Naive B cell (primary cell): Measurements from ENCODE around the gene KCNS3. TPM values are rescaled to one million over a fixed set of nuclear protein-coding genes. Genes with fewer than 3 reads are reported as not detected.

Experiments used
- ATAC-seq, 2 donors: fragments of 150-1000 bp; cut with Tn5 transposase; 2 replicates each; pipeline ENCODE4 v1.10.0; 2021; ENCODE audit warnings: low read depth in 2 of 2, mild to moderate bottlenecking in 2 of 2, moderate library complexity in 2 of 2
- DNase-seq: peaks from one replicate; pipeline ENCODE4 v3.0.0; 2022
- H3K27ac Mint-ChIP-seq, 6 donors: one replicate each; pipeline ENCODE4 v1.8.0; 2020 to 2022; ENCODE audit warnings: mild to moderate bottlenecking in 6 of 6, mixed read lengths in 6 of 6, moderate library complexity in 5 of 6, inconsistent platforms in 2 of 6
- H3K27me3 Mint-ChIP-seq, 3 donors: one replicate each; pipeline ENCODE4 v1.8.0; 2021 to 2022; ENCODE audit warnings: mixed read lengths in 3 of 3, mild to moderate bottlenecking in 1 of 3
- H3K36me3 Mint-ChIP-seq, 2 donors: one replicate each; pipeline ENCODE4 v1.8.0; 2020 to 2022; ENCODE audit warnings: mixed read lengths in 2 of 2, inconsistent platforms in 1 of 2, mild to moderate bottlenecking in 1 of 2
- H3K4me1 Mint-ChIP-seq, 3 donors: one replicate each; pipeline ENCODE4 v1.8.0; 2020 to 2022; ENCODE audit warnings: mixed read lengths in 3 of 3, inconsistent platforms in 1 of 3, mild to moderate bottlenecking in 1 of 3, moderate library complexity in 1 of 3
- H3K4me3 Mint-ChIP-seq, 8 donors: one replicate each; pipeline ENCODE4 v1.8.0; 2020 to 2022; ENCODE audit warnings: mild to moderate bottlenecking in 8 of 8, mixed read lengths in 8 of 8, moderate library complexity in 8 of 8, inconsistent platforms in 2 of 8
- H3K9me3 Mint-ChIP-seq, 7 donors: one replicate each; pipeline ENCODE4 v1.8.0; 2020 to 2022; ENCODE audit warnings: mixed read lengths in 7 of 7, mild to moderate bottlenecking in 5 of 7, inconsistent platforms in 2 of 7, moderate library complexity in 1 of 7
- polyA plus RNA-seq, 6 donors: library from polyadenylated mRNA; unstranded; fragments of 300-500 nt; fragmentation: Illumina TruSeq; gene quantifications; one replicate each; pipeline ENCODE4 v1.2.3, GENCODE V29; 2021; ENCODE audit warnings: low read depth in 6 of 6

The KCNS3 gene
- polyA plus RNA-seq, 6 donors from 2014 or later = 0.24 to 0.49 TPM; not detected in 4

GRCh38 chr2:17934721-17935120, 56.3 kb downstream of the KCNS3 start:
- peaks cover 0 to 5% of the 10 kb centered on the region in 2 donors for H3K36me3 Mint-ChIP-seq
- no peaks in the 10 kb centered on the region for H3K4me1 Mint-ChIP-seq
- no peak for ATAC-seq
- no peak for DNase-seq
- H3K27ac Mint-ChIP-seq = peak overlapping the region in 1 of 6 donors; percentile 33
- H3K27me3 Mint-ChIP-seq = peaks cover 22 to 48% (median 29%) of the 10 kb centered on the region in 3 donors
- H3K4me3 Mint-ChIP-seq = no peak overlapping the region
- peaks cover 0 to 13% (median 8%) of the 10 kb centered on the region in 7 donors for H3K9me3 Mint-ChIP-seq

GRCh38 chr2:17935242-17935885, 56.9 kb downstream of the KCNS3 start:
- Mint-ChIP-seq H3K9me3 (peaks cover 0 to 13% (median 8%) of the 10 kb centered on the region in 7 donors), H3K27me3 (peaks cover 15 to 50% (median 33%) of the 10 kb centered on the region in 3 donors), H3K36me3 (peaks cover 0 to 5% of the 10 kb centered on the region in 2 donors), H3K27ac (peak overlapping the region in 1 of 6 donors; percentile 33), H3K4me3 (no peak overlapping the region), H3K4me1 (no peaks in the 10 kb centered on the region)
- no peak for ATAC-seq
- DNase-seq = no peak

GRCh38 chr2:17936599-17936998, 58.1 kb downstream of the KCNS3 start:
- Mint-ChIP-seq H3K4me1 (no peaks in the 10 kb centered on the region), H3K27me3 (peaks cover 18 to 48% (median 30%) of the 10 kb centered on the region in 3 donors), H3K27ac (peak overlapping the region in 1 of 6 donors; percentile 60), H3K4me3 (no peak overlapping the region), H3K36me3 (peaks cover 0 to 5% of the 10 kb centered on the region in 2 donors), H3K9me3 (peaks cover 0 to 13% (median 8%) of the 10 kb centered on the region in 7 donors)
- DNase-seq = no peak
- no peak for ATAC-seq

- Mint-ChIP-seq H3K27me3 (peaks cover 18 to 41% (median 32%) of the 10 kb centered on the region in 3 donors), H3K9me3 (peaks cover 0 to 13% (median 8%) of the 10 kb centered on the region in 7 donors), H3K4me1 (no peaks in the 10 kb centered on the region), H3K27ac (no peak overlapping the region), H3K36me3 (peaks cover 0 to 5% of the 10 kb centered on the region in 2 donors), H3K4me3 (no peak overlapping the region)
- no peak for ATAC-seq
- no peak for DNase-seq
These were observed 61.7 kb downstream of the KCNS3 start for GRCh38 chr2:17940091-17940630.

- peaks cover 0 to 2% of the 10 kb centered on the region in 2 donors for H3K36me3 Mint-ChIP-seq
- no peak overlapping the region for H3K4me3 Mint-ChIP-seq
- ATAC-seq = no peak
- no peaks in the 10 kb centered on the region for H3K4me1 Mint-ChIP-seq
- DNase-seq = no peak
- peak overlapping the region in 1 of 6 donors; percentile 31 for H3K27ac Mint-ChIP-seq
- peaks cover 0 to 9% (median 6%) of the 10 kb centered on the region in 7 donors for H3K9me3 Mint-ChIP-seq
- peaks cover 16 to 31% (median 28%) of the 10 kb centered on the region in 3 donors for H3K27me3 Mint-ChIP-seq
These were observed 65.0 kb downstream of the KCNS3 start for GRCh38 chr2:17943444-17943843.

- no peaks in the 10 kb centered on the region for H3K4me1 Mint-ChIP-seq
- no peak for ATAC-seq
- no peaks in the 10 kb centered on the region for H3K36me3 Mint-ChIP-seq
- no peak for DNase-seq
- H3K9me3 Mint-ChIP-seq = peaks cover 0 to 9% (median 0%) of the 10 kb centered on the region in 7 donors
- H3K27me3 Mint-ChIP-seq = peaks cover 19 to 30% (median 26%) of the 10 kb centered on the region in 3 donors
- no peak overlapping the region for H3K4me3 Mint-ChIP-seq
- no peak overlapping the region for H3K27ac Mint-ChIP-seq
These were observed 68.6 kb downstream of the KCNS3 start for GRCh38 chr2:17947113-17947512.

GRCh38 chr2:17950006-17950405, 71.5 kb downstream of the KCNS3 start:
- H3K36me3 Mint-ChIP-seq = no peaks in the 10 kb centered on the region
- peaks cover 0 to 9% (median 0%) of the 10 kb centered on the region in 7 donors for H3K9me3 Mint-ChIP-seq
- no peak overlapping the region for H3K4me3 Mint-ChIP-seq
- DNase-seq = no peak
- H3K27me3 Mint-ChIP-seq = peaks cover 21 to 29% (median 25%) of the 10 kb centered on the region in 3 donors
- ATAC-seq = no peak
- H3K4me1 Mint-ChIP-seq = no peaks in the 10 kb centered on the region
- H3K27ac Mint-ChIP-seq = no peak overlapping the region

GRCh38 chr2:17951563-17951962, 73.1 kb downstream of the KCNS3 start:
- H3K27ac Mint-ChIP-seq = no peak overlapping the region
- no peak for ATAC-seq
- H3K9me3 Mint-ChIP-seq = no peaks in the 10 kb centered on the region
- DNase-seq = no peak
- H3K4me1 Mint-ChIP-seq = no peaks in the 10 kb centered on the region
- no peak overlapping the region for H3K4me3 Mint-ChIP-seq
- H3K27me3 Mint-ChIP-seq = peaks cover 15 to 26% (median 17%) of the 10 kb centered on the region in 3 donors
- no peaks in the 10 kb centered on the region for H3K36me3 Mint-ChIP-seq

- ATAC-seq = no peak
These were observed 80.1 kb downstream of the KCNS3 start for GRCh38 chr2:17958466-17959092.

GRCh38 chr2:17959356-17959755, 80.9 kb downstream of the KCNS3 start:
- Mint-ChIP-seq H3K4me3 (no peak overlapping the region), H3K9me3 (peaks cover 0 to 7% (median 0%) of the 10 kb centered on the region in 7 donors), H3K27me3 (peaks cover 12 to 60% (median 39%) of the 10 kb centered on the region in 3 donors), H3K36me3 (peaks cover 5 to 9% of the 10 kb centered on the region in 2 donors), H3K27ac (no peak overlapping the region), H3K4me1 (peaks cover 0 to 7% (median 0%) of the 10 kb centered on the region in 3 donors)
- ATAC-seq (no peak), DNase-seq (no peak)

More at GRCh38 chr2:17958466-17959092, 80.1 kb downstream of the KCNS3 start:
- DNase-seq = no peak
- Mint-ChIP-seq H3K4me3 (no peak overlapping the region), H3K36me3 (peaks cover 5 to 9% of the 10 kb centered on the region in 2 donors), H3K4me1 (peaks cover 0 to 7% (median 0%) of the 10 kb centered on the region in 3 donors), H3K27me3 (peaks cover 12 to 60% (median 39%) of the 10 kb centered on the region in 3 donors), H3K9me3 (peaks cover 0 to 7% (median 0%) of the 10 kb centered on the region in 7 donors), H3K27ac (no peak overlapping the region)

- H3K36me3 Mint-ChIP-seq = peaks cover 5 to 9% of the 10 kb centered on the region in 2 donors
- H3K4me1 Mint-ChIP-seq = peaks cover 0 to 7% (median 0%) of the 10 kb centered on the region in 3 donors
- H3K27me3 Mint-ChIP-seq = peaks cover 12 to 61% (median 39%) of the 10 kb centered on the region in 3 donors
- H3K9me3 Mint-ChIP-seq = peaks cover 0 to 7% (median 0%) of the 10 kb centered on the region in 7 donors
- no peak overlapping the region for H3K27ac Mint-ChIP-seq
- no peak overlapping the region for H3K4me3 Mint-ChIP-seq
- DNase-seq (no peak), ATAC-seq (no peak)
These were observed 81.4 kb downstream of the KCNS3 start for GRCh38 chr2:17959833-17960232.

GRCh38 chr2:17960925-17961324, 82.5 kb downstream of the KCNS3 start:
- Mint-ChIP-seq H3K27ac (peak overlapping the region in 1 of 6 donors; percentile 70), H3K4me3 (no peak overlapping the region), H3K4me1 (peaks cover 0 to 7% (median 0%) of the 10 kb centered on the region in 3 donors), H3K36me3 (peaks cover 5 to 9% of the 10 kb centered on the region in 2 donors), H3K9me3 (peaks cover 0 to 7% (median 3%) of the 10 kb centered on the region in 7 donors), H3K27me3 (peaks cover 17 to 65% (median 39%) of the 10 kb centered on the region in 3 donors)
- no peak for DNase-seq
- ATAC-seq = no peak

- no peak overlapping the region for H3K4me3 Mint-ChIP-seq
These were observed 83.3 kb downstream of the KCNS3 start for GRCh38 chr2:17961789-17962188.

More at GRCh38 chr2:17961789-17962188, 83.3 kb downstream of the KCNS3 start:
- Mint-ChIP-seq H3K27me3 (peaks cover 22 to 73% (median 46%) of the 10 kb centered on the region in 3 donors), H3K27ac (no peak overlapping the region), H3K36me3 (peaks cover 5 to 9% of the 10 kb centered on the region in 2 donors), H3K4me1 (peaks cover 5 to 7% (median 5%) of the 10 kb centered on the region in 3 donors), H3K9me3 (peaks cover 0 to 7% (median 3%) of the 10 kb centered on the region in 7 donors)
- ATAC-seq = no peak
- no peak for DNase-seq
